GM13977 (cell line): ENCODE results near the gene ATOSA.

Experiments used
- DNase-seq: peaks from one replicate; pipeline ENCODE4 v3.0.0; 2012; ENCODE audit warnings: low spot score
- in situ Hi-C: fragments of 300-500 bp; cut with MboI; formaldehyde crosslinking; loops from one replicate; pipeline ENCODE4 v1.12.0; 2022; ENCODE audit warnings: low sequenced_read_pairs, low pct_unique_long_range_greater_than_20kb, mixed read lengths, inconsistent platforms; ENCODE audit not compliant: unreplicated experiment
- TF ChIP-seq, protein P1 (sequence below): IDR thresholded peaks from 2 replicates; pipeline ENCODE4 v1.5.1; 2012; ENCODE audit warnings: mild to moderate bottlenecking, control low read depth; ENCODE audit not compliant: insufficient read depth; ENCODE audit errors: extremely low read depth, missing control alignments

Gene ATOSA

DNA sequence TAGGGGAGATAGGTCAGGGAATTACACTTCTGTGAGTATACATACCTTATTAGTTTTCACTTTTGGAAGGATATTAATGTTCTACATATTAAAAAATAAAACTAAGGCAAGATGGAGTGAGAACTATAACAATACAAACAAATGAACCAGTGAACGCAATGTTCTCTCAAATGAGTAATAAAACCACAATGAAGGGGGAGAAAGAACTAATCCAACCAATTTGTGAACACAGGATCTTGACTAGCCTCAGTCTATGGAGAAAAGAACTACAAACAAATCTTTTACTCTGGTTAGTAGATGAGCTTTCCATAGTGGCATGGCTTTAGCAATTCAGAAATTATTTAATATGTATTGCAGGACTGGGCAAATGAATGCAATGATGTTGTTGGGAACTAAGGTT, 26.9 kb upstream of the ATOSA start:
- DNase-seq: no peak
- TF ChIP-seq, protein P1, sequence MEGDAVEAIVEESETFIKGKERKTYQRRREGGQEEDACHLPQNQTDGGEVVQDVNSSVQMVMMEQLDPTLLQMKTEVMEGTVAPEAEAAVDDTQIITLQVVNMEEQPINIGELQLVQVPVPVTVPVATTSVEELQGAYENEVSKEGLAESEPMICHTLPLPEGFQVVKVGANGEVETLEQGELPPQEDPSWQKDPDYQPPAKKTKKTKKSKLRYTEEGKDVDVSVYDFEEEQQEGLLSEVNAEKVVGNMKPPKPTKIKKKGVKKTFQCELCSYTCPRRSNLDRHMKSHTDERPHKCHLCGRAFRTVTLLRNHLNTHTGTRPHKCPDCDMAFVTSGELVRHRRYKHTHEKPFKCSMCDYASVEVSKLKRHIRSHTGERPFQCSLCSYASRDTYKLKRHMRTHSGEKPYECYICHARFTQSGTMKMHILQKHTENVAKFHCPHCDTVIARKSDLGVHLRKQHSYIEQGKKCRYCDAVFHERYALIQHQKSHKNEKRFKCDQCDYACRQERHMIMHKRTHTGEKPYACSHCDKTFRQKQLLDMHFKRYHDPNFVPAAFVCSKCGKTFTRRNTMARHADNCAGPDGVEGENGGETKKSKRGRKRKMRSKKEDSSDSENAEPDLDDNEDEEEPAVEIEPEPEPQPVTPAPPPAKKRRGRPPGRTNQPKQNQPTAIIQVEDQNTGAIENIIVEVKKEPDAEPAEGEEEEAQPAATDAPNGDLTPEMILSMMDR: no peak
- in situ Hi-C loops: no loop called here

DNA sequence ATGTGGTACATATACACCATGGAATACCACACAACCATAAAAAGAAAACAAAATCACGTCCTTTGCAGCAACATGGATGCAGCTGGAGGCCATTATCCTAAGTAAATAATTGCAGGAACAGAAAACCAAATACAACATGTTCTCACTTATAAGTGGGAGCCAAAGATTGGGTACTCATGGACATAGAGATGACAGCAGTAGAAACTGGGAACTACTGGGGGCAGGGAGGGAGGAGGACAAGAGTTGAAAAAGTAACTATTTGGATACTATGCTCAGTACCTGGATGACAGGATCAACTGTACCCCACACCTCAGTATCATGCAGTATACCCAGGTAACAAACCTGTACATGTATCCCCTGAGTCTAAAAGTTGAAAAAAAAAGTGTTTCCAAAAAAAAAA, 23.2 kb upstream of the ATOSA start:
- TF ChIP-seq, protein P1: no peak
- no peak for DNase-seq
- in situ Hi-C loops: no loop called here

DNA sequence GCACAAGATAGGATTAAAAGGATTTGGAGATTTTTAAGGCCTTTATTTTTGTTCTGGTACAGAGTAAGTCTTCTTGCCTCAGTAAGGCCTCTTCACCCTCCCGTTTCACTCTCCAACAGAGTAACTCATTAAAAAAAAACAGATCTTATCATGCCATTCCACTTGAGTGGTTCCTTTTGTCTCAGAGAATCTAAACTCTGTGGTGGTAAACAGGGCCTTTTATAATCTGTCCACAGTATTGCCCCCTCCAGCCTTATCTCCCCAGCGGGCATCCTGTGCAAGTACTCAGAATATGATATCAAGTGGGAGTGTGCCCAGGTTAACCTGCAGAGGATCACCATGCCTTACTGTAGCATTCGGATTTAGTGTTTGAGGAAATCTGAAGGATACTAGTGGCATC, 20.3 kb upstream of the ATOSA start:
- no peak for DNase-seq
- TF ChIP-seq, protein P1: no peak
- in situ Hi-C loops: no loop called here

DNA sequence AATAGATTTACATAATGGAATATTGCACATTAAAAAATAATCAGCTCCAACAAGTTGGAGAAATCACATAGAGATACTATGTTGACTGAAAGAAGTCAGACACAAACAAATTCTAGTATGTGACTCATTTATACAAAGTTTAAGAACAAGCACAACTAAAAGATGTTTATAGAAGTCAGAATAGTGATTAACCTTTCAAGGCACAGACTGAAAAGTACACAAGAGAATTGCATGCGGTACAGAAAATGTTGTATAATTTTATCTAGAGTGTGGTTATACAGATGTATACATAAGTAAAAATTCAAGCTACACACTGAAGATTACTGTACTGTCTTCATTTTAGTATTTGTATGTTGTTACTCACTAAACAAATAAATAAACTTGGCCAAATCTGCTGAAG, 19.3 kb upstream of the ATOSA start:
- TF ChIP-seq, protein P1: no peak
- no peak for DNase-seq
- in situ Hi-C loops: no loop called here

DNA sequence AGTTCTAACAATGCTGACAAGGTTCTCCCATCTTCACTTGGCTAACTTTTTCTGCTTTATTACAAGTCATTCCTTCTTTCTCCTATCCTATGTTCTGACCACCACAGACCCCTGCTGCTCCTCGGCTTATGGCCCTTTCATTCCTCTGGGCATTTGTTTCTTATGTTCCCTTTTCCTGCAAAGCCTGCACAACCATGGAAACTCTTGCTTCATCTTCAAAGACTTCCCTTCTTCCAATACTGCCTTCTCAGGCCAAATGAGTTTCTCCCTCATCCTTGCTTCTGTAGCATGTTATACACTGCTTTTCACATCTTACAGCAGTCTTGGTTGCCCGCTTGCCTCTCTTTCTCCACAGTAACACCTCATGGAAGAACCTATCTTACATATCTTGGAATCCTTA, 17.9 kb upstream of the ATOSA start:
- TF ChIP-seq, protein P1: no peak
- no peak for DNase-seq
- in situ Hi-C loops: no loop called here

DNA sequence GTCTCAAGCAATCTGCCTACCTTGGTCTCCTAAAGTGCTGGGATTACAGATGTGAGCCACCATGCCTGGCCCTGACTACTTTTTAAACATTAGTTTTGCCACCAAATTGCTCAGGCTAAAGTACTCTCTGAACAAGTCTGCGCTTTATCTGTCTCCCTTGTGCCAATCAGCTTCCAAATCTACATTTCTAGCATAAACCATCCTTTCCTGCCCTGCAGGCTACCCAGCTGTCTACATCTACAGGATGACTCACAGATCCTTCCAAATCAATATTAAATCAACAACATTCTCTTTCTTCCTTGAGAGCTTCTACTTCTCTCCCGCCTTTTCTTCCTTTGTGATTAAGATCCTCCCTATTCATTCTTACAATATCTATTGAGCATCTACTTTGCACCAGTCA, 16.0 kb upstream of the ATOSA start:
- DNase-seq: no peak
- in situ Hi-C loops: no loop called here
- TF ChIP-seq, protein P1: no peak

DNA sequence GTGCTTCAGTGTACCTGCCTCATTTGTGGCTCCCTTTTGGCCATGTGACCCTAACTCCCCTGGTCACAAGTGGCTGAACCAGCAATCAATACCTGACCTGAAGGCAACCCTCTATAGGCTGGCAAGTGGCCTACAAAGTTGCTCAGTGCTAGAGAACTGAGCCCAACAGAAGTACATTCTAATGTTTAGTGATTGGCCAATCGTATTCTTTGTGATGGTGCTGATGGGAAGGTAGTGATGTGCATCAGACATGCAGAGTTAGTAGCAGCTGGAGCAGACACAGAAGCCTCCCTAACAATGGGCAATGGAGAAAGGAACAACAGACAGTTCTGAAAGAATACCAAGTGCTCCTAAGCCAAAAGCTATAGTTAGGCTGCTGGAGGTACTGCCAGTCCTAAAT, 10.4 kb upstream of the ATOSA start:
- TF ChIP-seq, protein P1: no peak
- in situ Hi-C loops: no loop called here

More for the DNA sequence above, 10.4 kb upstream of the ATOSA start:
- no peak for DNase-seq
